Right lobe of liver (tissue), 6 donors: Measurements from ENCODE around the gene FBXL2. TPM values are rescaled to one million over a fixed set of nuclear protein-coding genes. Genes with fewer than 3 reads are reported as not detected.

Source experiments
- ATAC-seq, 4 donors: fragments of 200-7000 bp; cut with Tn5 transposase; one replicate each; pipeline ENCODE4 v1.9.1; 2020; ENCODE audit warnings: mild to moderate bottlenecking in 4 of 4, moderate library complexity in 4 of 4
- DNase-seq, 3 donors: peaks; one replicate each; pipeline ENCODE4 v3.0.0-alpha.2; 2020
- H3K27ac ChIP-seq, 3 donors: fragments of 200-600 bp; one replicate each; pipeline ENCODE4 v1.8.0; 2022
- H3K27me3 ChIP-seq, 2 donors: fragments of 200-600 bp; one replicate each; pipeline ENCODE4 v1.8.0; 2022
- H3K36me3 ChIP-seq, 4 donors: fragments of 200-600 bp; sonication (generic) in 1 of 4; one replicate each; pipeline versions ENCODE4 v1.5.1 to v1.8.0; 2017 to 2022; ENCODE audit warnings: control low read depth in 1 of 4
- H3K4me1 ChIP-seq, 4 donors: fragments of 200-600 bp; sonication (generic) in 1 of 4; one replicate each; pipeline versions ENCODE4 v1.5.1 to v1.8.0; 2017 to 2022; ENCODE audit warnings: control low read depth in 1 of 4
- H3K4me3 ChIP-seq, 3 donors: fragments of 200-600 bp; one replicate each; pipeline ENCODE4 v1.8.0; 2022
- H3K9me3 ChIP-seq, 4 donors: fragments of 200-600 bp; sonication (generic) in 1 of 4; one replicate each; pipeline versions ENCODE4 v1.5.1 to v1.8.0; 2017 to 2022; ENCODE audit warnings: control low read depth in 1 of 4
- POLR2A ChIP-seq: fragments of 450-650 bp; IDR thresholded peaks from one replicate; pipeline ENCODE4 v1.6.1; 2017; ENCODE audit warnings: antibody characterized with exemption, mild to moderate bottlenecking
- WGBS: methylation state at CpG from one replicate; pipeline ENCODE4 v1.1.6; 2018; ENCODE audit warnings: low coverage, low lambda C conversion rate; ENCODE audit not compliant: insufficient coverage; ENCODE audit errors: missing lambda C conversion rate; 5-methylcytosine and 5-hydroxymethylcytosine counted together
- intact Hi-C, 2 donors: fragments of 100-400 bp; cut with DNase I; formaldehyde crosslinking; loops; one replicate each; pipeline versions ENCODE4 v1.11.2 to v1.14.1; 2022
- total RNA-seq, 6 experiments: library from RNA; depleted of rRNA in 2 of 6; stranded (reverse); fragments of >200 nt in 2 of 6; fragmentation: NEBNext Ultra II Directional in 3 of 6; extraction: Animal tissue kit (Norgen Biotek cat#: 25700) in 3 of 6; gene quantifications; one replicate each; pipeline versions ENCODE4 v1.1.0 to v1.2.4, GENCODE V29; 2016 to 2023
- TF ChIP-seq, protein P1 (sequence below), 4 donors: fragments of 200-600 bp in 3 of 4; fragments of 450-650 bp in 1 of 4; IDR thresholded peaks; one replicate each; pipeline versions ENCODE4 v1.5.1 to v1.8.0; 2016 to 2022; ENCODE audit warnings: antibody characterized with exemption in 4 of 4, mild to moderate bottlenecking in 2 of 4
- donor health status: DM: no; HTN: yes; CAD: no.
- donor health status: DM: no; HTN: no; CAD: no.
- donor health status: DM: no; HTN: no; CAD: no.
- donor health status: DM: no; HTN: yes; CAD: no.
- donor health status: DM: no; HTN: yes; CAD: no.

FBXL2 gene
- total RNA-seq, 6 experiments from 2014 or later: 0.06 to 0.43 (median 0.31) TPM

DNA sequence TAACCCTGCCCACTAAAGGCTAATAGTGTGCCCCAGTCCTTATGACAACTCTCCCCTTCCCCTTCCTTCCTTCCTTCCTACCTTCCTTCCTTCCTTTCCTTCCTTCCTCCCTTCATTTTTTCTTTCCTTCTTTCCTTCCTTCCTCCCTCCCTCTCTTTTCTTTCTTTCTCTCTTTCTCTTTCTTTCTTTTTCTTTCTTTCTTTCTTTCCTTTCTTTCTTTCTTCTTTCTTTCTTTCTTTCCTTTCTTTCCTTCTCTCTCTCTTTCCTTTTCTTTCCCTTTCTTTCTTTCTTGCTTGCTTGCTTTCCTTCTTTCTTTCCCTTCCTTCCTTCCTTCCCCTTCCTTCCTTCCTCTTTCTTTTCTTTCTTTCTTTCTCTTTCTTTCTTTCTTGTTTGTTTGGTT is 30.5 kb upstream of the FBXL2 start:
- Histone ChIP-seq H3K27ac (no peak overlapping the region), H3K4me3 (no peak overlapping the region), H3K36me3 (no peaks in the 10 kb centered on the region), H3K27me3 (no peaks in the 10 kb centered on the region), H3K9me3 (no peaks in the 10 kb centered on the region), H3K4me1 (no peaks in the 10 kb centered on the region)
- TF ChIP-seq POLR2A: no peak
- TF ChIP-seq, protein P1, sequence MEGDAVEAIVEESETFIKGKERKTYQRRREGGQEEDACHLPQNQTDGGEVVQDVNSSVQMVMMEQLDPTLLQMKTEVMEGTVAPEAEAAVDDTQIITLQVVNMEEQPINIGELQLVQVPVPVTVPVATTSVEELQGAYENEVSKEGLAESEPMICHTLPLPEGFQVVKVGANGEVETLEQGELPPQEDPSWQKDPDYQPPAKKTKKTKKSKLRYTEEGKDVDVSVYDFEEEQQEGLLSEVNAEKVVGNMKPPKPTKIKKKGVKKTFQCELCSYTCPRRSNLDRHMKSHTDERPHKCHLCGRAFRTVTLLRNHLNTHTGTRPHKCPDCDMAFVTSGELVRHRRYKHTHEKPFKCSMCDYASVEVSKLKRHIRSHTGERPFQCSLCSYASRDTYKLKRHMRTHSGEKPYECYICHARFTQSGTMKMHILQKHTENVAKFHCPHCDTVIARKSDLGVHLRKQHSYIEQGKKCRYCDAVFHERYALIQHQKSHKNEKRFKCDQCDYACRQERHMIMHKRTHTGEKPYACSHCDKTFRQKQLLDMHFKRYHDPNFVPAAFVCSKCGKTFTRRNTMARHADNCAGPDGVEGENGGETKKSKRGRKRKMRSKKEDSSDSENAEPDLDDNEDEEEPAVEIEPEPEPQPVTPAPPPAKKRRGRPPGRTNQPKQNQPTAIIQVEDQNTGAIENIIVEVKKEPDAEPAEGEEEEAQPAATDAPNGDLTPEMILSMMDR (IDR thresholded peaks at IDR 0.05): no peak
- ATAC-seq (no peak), DNase-seq (no peak)
- intact Hi-C loops: no loop called here

DNA sequence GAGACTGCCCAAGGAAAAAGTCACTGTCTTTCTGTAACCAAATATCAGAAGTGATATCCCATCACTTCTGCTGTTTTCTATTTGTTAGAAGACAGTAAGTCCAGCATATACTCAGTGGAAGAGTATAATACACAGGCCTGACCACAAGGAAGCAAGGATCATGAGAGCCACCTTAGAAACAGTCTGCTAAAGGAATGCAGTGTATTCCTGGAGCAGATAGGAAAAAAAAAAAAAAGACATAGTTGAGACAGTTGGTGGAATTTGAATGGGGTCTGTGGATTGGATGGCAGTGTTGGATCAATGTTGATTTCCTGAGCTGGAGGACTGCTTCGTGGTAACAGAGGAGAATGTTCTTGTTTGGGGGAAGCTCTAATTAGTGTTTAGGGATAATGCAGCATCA is 26.5 kb upstream of the FBXL2 start:
- no peak overlapping the region for H3K4me3 ChIP-seq
- H3K36me3 ChIP-seq: no peaks in the 10 kb centered on the region
- H3K4me1 ChIP-seq: no peaks in the 10 kb centered on the region
- intact Hi-C loops: no loop called here
- H3K9me3 ChIP-seq: no peaks in the 10 kb centered on the region
- ATAC-seq (no peak), DNase-seq (no peak)
- no peak overlapping the region for H3K27ac ChIP-seq
- no peaks in the 10 kb centered on the region for H3K27me3 ChIP-seq
- 38% methylated on average over 1 of the region's 1 CpG for WGBS
- no peak for TF ChIP-seq POLR2A
- TF ChIP-seq, protein P1 (IDR thresholded peaks at IDR 0.05): no peak

DNA sequence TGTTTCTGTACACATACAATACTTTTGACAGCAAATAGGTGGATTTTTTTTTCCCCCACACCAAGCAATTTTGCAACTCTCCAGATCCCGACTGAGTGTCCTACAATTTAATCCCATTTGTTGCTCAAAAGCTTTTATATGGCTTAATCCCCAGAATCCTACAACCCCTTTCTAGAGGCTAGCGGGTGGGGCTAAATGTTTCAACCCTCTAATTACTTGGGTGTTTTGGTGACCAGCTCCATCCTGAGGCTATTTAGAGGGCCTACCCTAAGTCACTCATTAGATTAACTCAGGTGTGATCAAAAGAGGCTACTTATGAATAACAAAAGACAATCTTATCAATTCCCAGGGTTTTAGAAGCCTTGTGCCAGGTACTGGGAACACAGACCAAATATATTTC is 21.0 kb upstream of the FBXL2 start:
- H3K27me3 ChIP-seq: no peaks in the 10 kb centered on the region
- no peak overlapping the region for H3K27ac ChIP-seq
- no peaks in the 10 kb centered on the region for H3K36me3 ChIP-seq
- no peak overlapping the region for H3K4me3 ChIP-seq
- WGBS: 79% methylated on average over 2 of the region's 2 CpGs
- no peak for ATAC-seq
- H3K4me1 ChIP-seq: no peaks in the 10 kb centered on the region
- intact Hi-C loops: no loop called here
- no peaks in the 10 kb centered on the region for H3K9me3 ChIP-seq
- TF ChIP-seq POLR2A: no peak
- TF ChIP-seq, protein P1 (IDR thresholded peaks at IDR 0.05): no peak
- no peak for DNase-seq

DNA sequence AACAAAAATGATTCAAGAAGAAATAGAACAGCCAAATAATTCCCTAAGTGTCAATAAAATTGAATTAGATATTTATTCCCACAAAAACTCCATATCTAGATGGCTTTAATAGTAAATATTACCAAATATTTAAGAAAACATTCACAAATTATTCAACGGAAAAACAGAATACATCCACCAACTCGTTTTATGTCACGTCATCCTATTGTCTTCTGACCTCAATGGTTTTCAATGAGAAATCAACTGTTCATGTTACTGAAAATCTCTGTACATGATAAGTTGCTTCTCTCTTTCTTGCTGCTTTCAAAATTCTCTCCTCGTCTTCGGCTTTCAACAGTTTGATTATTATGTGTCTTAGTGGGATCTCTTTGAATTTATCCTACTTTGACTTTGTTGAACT is 17.1 kb upstream of the FBXL2 start:
- ATAC-seq (no peak), DNase-seq (no peak)
- Histone ChIP-seq H3K4me3 (no peak overlapping the region), H3K36me3 (no peaks in the 10 kb centered on the region), H3K4me1 (no peaks in the 10 kb centered on the region), H3K27ac (no peak overlapping the region), H3K9me3 (no peaks in the 10 kb centered on the region), H3K27me3 (no peaks in the 10 kb centered on the region)
- intact Hi-C loops: no loop called here
- TF ChIP-seq POLR2A: no peak
- TF ChIP-seq, protein P1 (IDR thresholded peaks at IDR 0.05): no peak
- 54% methylated on average over 5 of the region's 5 CpGs for WGBS

DNA sequence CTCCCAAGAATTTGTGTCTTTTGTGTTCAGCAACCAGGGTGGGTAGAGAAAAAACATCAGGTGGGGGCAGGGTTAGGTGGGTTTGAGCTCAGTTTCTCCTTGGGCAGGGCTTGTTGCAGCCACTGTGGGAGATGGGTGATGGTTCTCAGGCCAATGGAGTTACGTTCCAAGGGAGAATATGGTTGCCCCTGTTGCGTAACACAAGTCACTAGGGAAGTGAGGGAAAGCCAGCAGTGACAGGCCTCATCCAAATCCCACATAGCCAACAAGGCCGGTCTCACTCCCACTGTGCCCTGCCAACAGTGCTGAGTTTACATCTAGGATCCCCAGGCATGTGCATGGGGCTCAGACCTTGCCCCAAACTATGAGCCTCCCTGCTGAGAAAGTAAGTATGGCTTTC is 7.9 kb upstream of the FBXL2 start:
- no CpG with 5 or more reads among the region's 3 CpGs for WGBS

More for the DNA sequence above, 7.9 kb upstream of the FBXL2 start:
- Histone ChIP-seq H3K27ac (no peak overlapping the region), H3K27me3 (no peaks in the 10 kb centered on the region), H3K36me3 (no peaks in the 10 kb centered on the region), H3K4me1 (no peaks in the 10 kb centered on the region), H3K4me3 (no peak overlapping the region), H3K9me3 (peaks cover 0 to 3% (median 0%) of the 10 kb centered on the region in 4 donors)
- intact Hi-C loops: no loop called here
- no peak for ATAC-seq
- TF ChIP-seq, protein P1 (IDR thresholded peaks at IDR 0.05): no peak
- no peak for TF ChIP-seq POLR2A
- no peak for DNase-seq
